ENCODE data around the gene TMEM269.

- no peak for TF ChIP-seq EP300 (IDR thresholded peaks at IDR 0.05)
- no peak for TF ChIP-seq CTCF (IDR thresholded peaks at IDR 0.05)
- no peak for TF ChIP-seq POLR2AphosphoS5 (IDR thresholded peaks at IDR 0.05)
- TF ChIP-seq POLR2A (IDR thresholded peaks at IDR 0.05): no peak
Observed at GRCh38 chr1:42773420-42773819, 11.4 kb upstream of the TMEM269 start.

Data from gastroesophageal sphincter (tissue), 3 donors.